GM23338 (cell line): Measurements from ENCODE around the gene LAS1L.
"Not testable (repeated sequence)": the region's sequence is repeated elsewhere in the genome, so short reads cannot be mapped to it uniquely, and the experiment has no call there.

Experiments
- CREB1 ChIP-seq: fragments of 250-450 bp; sonication (Bioruptor Pico); IDR thresholded peaks from 2 replicates; pipeline ENCODE4 v1.5.0; 2020; ENCODE audit warnings: low read depth, mild to moderate bottlenecking, moderate library complexity
- CTCF ChIP-seq, 2 experiments: fragments of 200-600 bp in 1 of 2; sonication (generic) in 1 of 2; conservative IDR thresholded peaks; 2 replicates each; pipeline versions ENCODE4 v1.5.1 to v1.6.1; 2016 to 2017; ENCODE audit warnings: antibody characterized with exemption in 2 of 2, low read depth in 2 of 2, mild to moderate bottlenecking in 2 of 2, moderate library complexity in 1 of 2
- ETS1 ChIP-seq: IDR thresholded peaks from 2 replicates; pipeline ENCODE4 v1.6.1; 2016; ENCODE audit warnings: antibody characterized with exemption
- EZH2 ChIP-seq: fragments of 200-600 bp; sonication (generic); IDR thresholded peaks from one replicate; pipeline ENCODE4 v1.8.0; 2017; ENCODE audit warnings: antibody characterized with exemption, mild to moderate bottlenecking, low read depth; ENCODE audit not compliant: unreplicated experiment
- EZH2phosphoT487 ChIP-seq: fragments of 200-600 bp; sonication (generic); IDR thresholded peaks from one replicate; pipeline ENCODE4 v1.8.1; 2018; ENCODE audit warnings: antibody characterized with exemption; ENCODE audit not compliant: unreplicated experiment
- JUNB ChIP-seq: IDR thresholded peaks from one replicate; pipeline ENCODE4 v1.6.1; 2016; ENCODE audit warnings: antibody characterized with exemption; ENCODE audit not compliant: unreplicated experiment
- NANOG ChIP-seq: IDR thresholded peaks from 2 replicates; pipeline ENCODE4 v1.6.1; 2016; ENCODE audit warnings: antibody characterized with exemption, borderline replicate concordance
- POLR2AphosphoS5 ChIP-seq: IDR thresholded peaks from 2 replicates; pipeline ENCODE4 v1.6.1; 2016; ENCODE audit warnings: antibody characterized with exemption, low read depth
- REST ChIP-seq: IDR thresholded peaks from one replicate; pipeline ENCODE4 v1.6.1; 2018; ENCODE audit warnings: antibody characterized with exemption; ENCODE audit not compliant: unreplicated experiment
- STAT1 ChIP-seq: IDR thresholded peaks from one replicate; pipeline ENCODE4 v1.6.1; 2016; ENCODE audit warnings: antibody characterized with exemption; ENCODE audit not compliant: unreplicated experiment
- ZNF114 ChIP-seq: fragments of 250-450 bp; sonication (Bioruptor Pico); IDR thresholded peaks from 2 replicates; pipeline ENCODE4 v1.5.0; 2020; ENCODE audit warnings: mild to moderate bottlenecking, moderate library complexity
- ZNF331 ChIP-seq: fragments of 250-450 bp; sonication (Bioruptor Pico); IDR thresholded peaks from 2 replicates; pipeline ENCODE4 v1.5.0; 2020; ENCODE audit warnings: low read depth, mild to moderate bottlenecking, moderate library complexity

- TF ChIP-seq ETS1; EZH2; POLR2AphosphoS5; CTCF (conservative IDR thresholded peaks at IDR 0.05; ENCODE audit: low read depth in 2 of 2); REST; EZH2phosphoT487; CREB1 (CRISPR knock-in tag); ZNF331 (CRISPR knock-in tag); STAT1; JUNB; ZNF114 (CRISPR knock-in tag); NANOG: not testable (repeated sequence)
These were observed 15.1 kb downstream of the LAS1L start for GRCh38 chrX:65519530-65519929.
